Measurements from ENCODE around the gene VPS37C. TPM values are rescaled to one million over a fixed set of nuclear protein-coding genes. Genes with fewer than 3 reads are reported as not detected.
"Not testable (repeated sequence)": the region's sequence is repeated elsewhere in the genome, so short reads cannot be mapped to it uniquely, and the experiment has no call there.

VPS37C gene
- total RNA-seq: 10 to 100 TPM; 11.3 to 25.8 (median 20.7) TPM
- polyA plus RNA-seq: 10 to 100 TPM in 1 of 2 donors, 1 to 10 TPM in 1; 7.8 to 14.0 TPM
- long read RNA-seq, donor 1, partial matches to known transcripts: 1 of 18 reads
- long read RNA-seq, donor 1, other reads (novel, unspliced or antisense): 14 of 18 reads
- long read RNA-seq, donor 2, transcript VPS37C-201 (5 exons, 2,865 nt): major isoform, 16 of 16 reads
- long read RNA-seq, donor 2, partial matches to known transcripts: 0 of 16 reads
- long read RNA-seq, donor 2, other reads (novel, unspliced or antisense): 0 of 16 reads
- long read RNA-seq, donor 3, transcript VPS37C-201 (5 exons, 2,865 nt): major isoform, 29 of 57 reads
- long read RNA-seq, donor 3, partial matches to known transcripts: 1 of 57 reads
- long read RNA-seq, donor 3, other reads (novel, unspliced or antisense): 27 of 57 reads

DNA sequence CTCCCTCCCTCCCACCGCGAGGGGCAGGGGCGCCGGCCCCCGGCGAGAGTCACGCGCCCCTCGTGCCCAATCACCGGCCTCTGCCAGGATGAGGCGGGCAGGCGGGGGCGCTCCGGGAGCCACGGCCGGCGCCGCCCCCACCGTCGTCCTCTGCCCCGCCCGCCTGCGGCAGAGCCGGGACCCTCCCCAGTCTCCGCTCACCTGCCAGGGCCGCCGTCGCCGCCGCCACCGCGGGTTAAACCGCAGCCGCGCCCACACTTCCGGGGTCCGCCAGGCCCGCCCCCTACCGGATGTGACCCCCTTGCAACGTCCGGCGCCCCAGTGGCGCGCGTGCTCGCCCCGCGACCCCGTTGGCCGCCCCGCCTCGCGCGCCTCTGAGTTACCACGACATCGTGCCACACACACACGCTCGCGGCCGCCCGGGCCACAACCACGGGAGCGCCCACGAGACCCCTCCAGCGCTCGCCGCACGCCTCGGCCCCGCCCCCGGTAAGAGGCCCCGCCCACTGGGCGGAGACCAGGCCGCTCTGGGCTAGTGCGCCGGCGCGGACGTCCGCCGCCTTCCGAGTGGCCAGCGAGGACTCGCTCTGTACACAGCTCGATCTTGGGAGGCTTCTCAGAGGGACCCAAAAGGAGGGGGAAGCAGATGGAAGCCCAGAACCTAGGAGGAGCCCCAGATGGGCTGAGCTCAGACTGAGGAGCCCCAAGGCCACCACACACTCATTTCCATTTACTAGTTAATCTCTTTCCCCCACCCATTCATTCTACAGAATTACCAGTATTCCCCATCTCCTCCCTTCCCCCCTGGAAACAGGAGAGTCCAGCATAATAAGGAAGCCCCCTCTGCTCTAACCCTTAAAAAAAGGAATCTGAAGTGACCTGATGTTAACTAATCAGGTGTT, at the start of gene VPS37C:
TSS of gene VPS37C (minus strand) at position 237 of the 902 bp plus-strand sequence. CDS start 22,597 bp downstream, outside the sequence.
- no peaks in the 10 kb centered on the region for H3K36me3 ChIP-seq
- intact Hi-C loops (cut with DNase I): no loop called here
- no peaks in the 10 kb centered on the region for H3K27me3 ChIP-seq
- peak within 1 kb of the TSS; percentile 79 for H3K4me3 ChIP-seq
- peak; percentile 85 to 94 (median 91) for DNase-seq
- H3K27ac ChIP-seq: peak within 1 kb of the TSS; percentile 78 to 94
- TF ChIP-seq, protein P1, sequence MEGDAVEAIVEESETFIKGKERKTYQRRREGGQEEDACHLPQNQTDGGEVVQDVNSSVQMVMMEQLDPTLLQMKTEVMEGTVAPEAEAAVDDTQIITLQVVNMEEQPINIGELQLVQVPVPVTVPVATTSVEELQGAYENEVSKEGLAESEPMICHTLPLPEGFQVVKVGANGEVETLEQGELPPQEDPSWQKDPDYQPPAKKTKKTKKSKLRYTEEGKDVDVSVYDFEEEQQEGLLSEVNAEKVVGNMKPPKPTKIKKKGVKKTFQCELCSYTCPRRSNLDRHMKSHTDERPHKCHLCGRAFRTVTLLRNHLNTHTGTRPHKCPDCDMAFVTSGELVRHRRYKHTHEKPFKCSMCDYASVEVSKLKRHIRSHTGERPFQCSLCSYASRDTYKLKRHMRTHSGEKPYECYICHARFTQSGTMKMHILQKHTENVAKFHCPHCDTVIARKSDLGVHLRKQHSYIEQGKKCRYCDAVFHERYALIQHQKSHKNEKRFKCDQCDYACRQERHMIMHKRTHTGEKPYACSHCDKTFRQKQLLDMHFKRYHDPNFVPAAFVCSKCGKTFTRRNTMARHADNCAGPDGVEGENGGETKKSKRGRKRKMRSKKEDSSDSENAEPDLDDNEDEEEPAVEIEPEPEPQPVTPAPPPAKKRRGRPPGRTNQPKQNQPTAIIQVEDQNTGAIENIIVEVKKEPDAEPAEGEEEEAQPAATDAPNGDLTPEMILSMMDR (IDR thresholded peaks at IDR 0.05): peak; percentile 10 to 62 (median 47)
- peak; percentile 41 for TF ChIP-seq POLR2A (IDR thresholded peaks at IDR 0.05)
- no peak for TF ChIP-seq EP300 (IDR thresholded peaks at IDR 0.05)
- no peaks in the 10 kb centered on the region for H3K9me3 ChIP-seq
- H3K4me1 ChIP-seq (ENCODE audit: insufficient read depth): peaks cover 16% of the 10 kb centered on the region
- 0 to 1% (median 0%) methylated on average over 32 to 85 of the region's 85 CpGs for WGBS, 3 donors

DNA sequence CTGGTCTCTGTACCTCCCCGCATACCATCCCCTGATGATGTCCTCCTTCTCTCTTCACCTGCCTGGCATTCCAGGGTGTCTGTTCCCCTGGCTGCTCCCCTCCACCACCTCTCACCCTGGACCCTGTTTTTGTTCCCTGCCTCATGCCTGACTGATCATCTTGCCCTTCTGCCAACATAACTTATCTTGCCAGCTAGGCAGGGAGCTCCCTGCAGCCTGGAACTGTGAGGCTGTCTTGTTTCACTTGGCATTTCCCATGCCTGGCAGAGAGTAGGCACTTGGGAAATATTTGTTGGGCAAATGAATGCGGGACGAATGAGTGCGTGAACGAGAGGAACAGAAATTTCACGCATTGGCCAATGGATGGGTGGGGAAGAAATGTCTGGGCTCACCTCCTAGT, 49.4 kb upstream of the VPS37C start:
- intact Hi-C loops (cut with DNase I); H3K4me1 ChIP-seq (ENCODE audit: insufficient read depth); H3K27ac ChIP-seq; H3K9me3 ChIP-seq; DNase-seq; H3K36me3 ChIP-seq; H3K27me3 ChIP-seq; H3K4me3 ChIP-seq: not testable (repeated sequence)
- no CpG with 5 or more reads among the region's 6 CpGs for WGBS, 3 donors

DNA sequence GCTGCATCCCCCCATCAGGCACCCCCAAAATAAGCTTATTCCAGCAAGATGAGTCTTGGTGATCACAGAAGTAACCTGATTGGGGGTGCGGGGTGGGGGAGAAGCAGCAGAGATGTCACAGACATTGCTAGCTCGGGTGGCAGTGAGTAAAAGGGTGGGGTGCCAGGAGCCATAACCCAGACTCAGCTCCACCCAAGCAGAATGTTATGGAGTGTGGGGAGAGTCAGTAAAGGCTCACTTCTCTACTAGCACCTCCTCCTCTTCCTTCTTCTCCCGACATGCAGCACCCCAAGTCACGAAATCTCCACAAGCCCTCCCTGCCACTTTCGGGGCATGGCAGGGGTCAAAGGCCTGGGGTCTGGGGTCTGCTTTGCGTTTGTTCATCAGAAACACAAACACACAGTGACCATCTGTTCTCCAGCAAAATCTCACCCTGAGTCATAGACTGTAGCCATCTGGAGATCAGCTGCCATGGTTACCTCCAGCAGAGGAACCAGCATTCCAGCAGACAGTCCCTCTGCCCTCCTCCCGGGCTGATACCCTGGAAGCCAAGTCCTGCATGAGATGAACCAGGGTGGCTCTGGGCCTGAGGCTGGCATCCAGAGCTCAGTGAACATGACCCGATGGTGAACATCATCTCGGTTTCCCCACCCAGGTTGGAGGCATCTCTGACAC, 46.5 kb upstream of the VPS37C start:
- H3K36me3 ChIP-seq; H3K4me1 ChIP-seq (ENCODE audit: insufficient read depth); intact Hi-C loops (cut with DNase I); H3K27me3 ChIP-seq; DNase-seq; H3K4me3 ChIP-seq; H3K9me3 ChIP-seq; H3K27ac ChIP-seq: not testable (repeated sequence)
- WGBS, 3 donors: no CpG with 5 or more reads among the region's 9 CpGs

DNA sequence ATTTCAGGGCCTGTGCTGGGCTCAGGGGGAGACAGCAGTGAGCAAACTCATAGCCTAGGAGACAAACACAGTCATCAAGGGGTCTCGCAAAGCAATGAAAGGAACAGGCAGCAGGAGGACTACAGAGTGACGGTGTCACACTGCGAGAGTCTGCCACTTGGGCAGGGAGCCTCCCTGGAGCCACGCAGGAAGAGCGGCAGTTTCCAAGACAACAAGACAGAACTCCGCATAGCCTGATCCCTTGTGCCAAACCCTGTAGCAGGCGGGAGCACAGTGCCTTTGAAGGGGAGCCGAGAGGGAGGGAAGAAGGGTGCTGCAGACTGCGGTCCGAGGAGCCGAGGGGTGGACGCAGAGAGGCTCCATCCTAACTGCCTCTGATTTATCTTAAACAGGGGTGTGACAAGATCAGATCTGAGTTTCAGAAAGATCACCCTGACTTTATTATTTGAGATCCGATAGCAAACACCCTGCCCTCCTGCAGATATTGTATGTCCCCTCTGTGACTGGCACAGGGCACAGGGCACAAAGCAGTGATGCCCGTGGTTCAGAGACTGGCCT, 43.4 kb upstream of the VPS37C start:
- intact Hi-C loops (cut with DNase I); H3K9me3 ChIP-seq; H3K27me3 ChIP-seq; DNase-seq; H3K4me3 ChIP-seq; H3K36me3 ChIP-seq; H3K27ac ChIP-seq; H3K4me1 ChIP-seq (ENCODE audit: insufficient read depth): not testable (repeated sequence)
- 64 to 71% (median 70%) methylated on average over 14 of the region's 14 CpGs for WGBS, 3 donors

DNA sequence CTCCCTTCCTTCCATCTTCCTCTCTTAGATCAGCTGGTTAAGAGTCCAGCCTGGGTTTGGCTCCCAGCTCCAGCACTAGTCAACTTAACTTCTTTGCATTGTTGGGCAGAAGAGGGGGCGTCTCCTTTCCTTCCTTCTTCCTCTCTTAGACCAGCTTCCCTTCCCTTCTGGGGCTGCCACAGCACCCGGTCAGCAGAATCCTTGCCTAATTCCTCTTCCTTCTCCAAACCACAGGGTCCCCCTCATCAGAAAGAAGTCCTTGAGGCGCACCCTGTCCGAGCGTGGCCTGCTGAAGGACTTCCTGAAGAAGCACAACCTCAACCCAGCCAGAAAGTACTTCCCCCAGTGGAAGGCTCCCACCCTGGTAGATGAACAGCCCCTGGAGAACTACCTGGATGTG, 42.6 kb upstream of the VPS37C start:
- intact Hi-C loops (cut with DNase I); H3K27ac ChIP-seq; H3K36me3 ChIP-seq; H3K4me1 ChIP-seq (ENCODE audit: insufficient read depth); H3K27me3 ChIP-seq; DNase-seq; H3K9me3 ChIP-seq; H3K4me3 ChIP-seq: not testable (repeated sequence)
- 69% methylated on average over 2 of the region's 5 CpGs; no CpG with 5 or more reads in 2 of the 3 donors for WGBS, 3 donors

DNA sequence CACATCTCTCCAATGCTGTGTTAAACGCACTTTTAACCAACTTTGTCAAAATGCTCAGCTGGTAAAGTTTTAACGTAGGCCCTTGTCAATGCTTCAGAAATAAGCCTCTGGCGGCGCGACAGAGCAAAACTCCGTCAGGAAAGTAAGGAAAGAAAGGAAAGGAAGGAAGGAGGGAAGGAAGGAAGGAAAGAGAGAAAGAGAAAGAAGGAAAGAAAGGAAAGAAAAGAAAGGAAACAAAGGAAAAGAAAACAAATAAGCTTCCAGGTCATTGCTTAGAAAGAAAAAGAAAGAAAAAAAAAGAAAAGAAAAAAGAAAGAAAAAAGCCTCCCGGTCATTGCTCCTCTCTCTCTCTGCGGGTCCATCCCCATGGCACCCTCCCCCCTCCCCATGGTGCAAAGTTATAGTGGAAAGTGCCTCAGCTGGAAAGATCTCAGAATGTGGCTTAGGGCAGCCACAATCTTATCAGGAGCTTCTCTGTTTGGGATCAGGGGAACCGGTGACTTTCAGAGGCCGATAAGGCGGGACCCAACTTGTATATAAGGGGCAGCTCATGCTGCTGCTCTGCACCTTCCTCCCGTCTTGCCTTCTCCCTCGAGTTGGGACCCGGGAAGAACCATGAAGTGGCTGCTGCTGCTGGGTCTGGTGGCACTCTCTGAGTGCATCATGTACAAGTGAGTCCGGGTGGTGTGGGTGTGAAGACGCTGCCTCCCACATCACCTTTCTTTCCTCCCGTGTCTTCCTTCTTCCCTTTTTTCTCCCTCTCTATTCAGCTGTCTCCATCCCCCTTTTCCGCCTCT, 41.9 kb upstream of the VPS37C start, which contains the start of gene PGA3:
TSS of gene PGA3 (plus strand) at position 566 of the 797 bp plus-strand sequence. CDS start at position 616, 50 bp downstream.
- H3K27ac ChIP-seq; H3K4me1 ChIP-seq (ENCODE audit: insufficient read depth); H3K27me3 ChIP-seq; H3K4me3 ChIP-seq; H3K36me3 ChIP-seq; DNase-seq; H3K9me3 ChIP-seq; intact Hi-C loops (cut with DNase I): not testable (repeated sequence)
- 53 to 60% (median 56%) methylated on average over 17 to 18 of the region's 18 CpGs for whole genome bisulfite sequencing, 3 donors

Data from ovary (tissue), 10 donors.